Esophagus muscularis mucosa (tissue), 4 donors: Measurements from ENCODE around the gene PKP2.

ENCODE experiments used
- CTCF ChIP-seq, 3 experiments: fragments of 200-600 bp in 2 of 3; fragments of 450-650 bp in 1 of 3; sonication (generic) in 2 of 3; IDR thresholded peaks; one replicate each; pipeline ENCODE4 v1.5.1; 2017 to 2019; ENCODE audit warnings: antibody characterized with exemption in 3 of 3, mild to moderate bottlenecking in 2 of 3, moderate library complexity in 1 of 3
- EP300 ChIP-seq: sonication (generic); formaldehyde crosslinking; IDR thresholded peaks from one replicate; pipeline ENCODE4 v1.6.1; 2017; ENCODE audit warnings: antibody characterized with exemption
- POLR2A ChIP-seq: fragments of 450-650 bp; IDR thresholded peaks from one replicate; pipeline ENCODE4 v1.6.1; 2017; ENCODE audit warnings: antibody characterized with exemption, moderate library complexity, mild to moderate bottlenecking, low read depth
- POLR2AphosphoS5 ChIP-seq, 2 donors: sonication (generic); formaldehyde crosslinking; IDR thresholded peaks; one replicate each; pipeline ENCODE4 v1.6.1; 2017; ENCODE audit warnings: antibody characterized with exemption in 2 of 2

GRCh38 chr12:32901553-32901952 is 5.0 kb upstream of the PKP2 start:
- TF ChIP-seq CTCF (IDR thresholded peaks at IDR 0.05) (no peak), EP300 (no peak), POLR2A (no peak), POLR2AphosphoS5 (IDR thresholded peaks at IDR 0.05) (no peak)
